Measurements from ENCODE around the gene CNGA1. TPM values are rescaled to one million over a fixed set of nuclear protein-coding genes. Genes with fewer than 3 reads are reported as not detected.

The CNGA1 gene
- not detected in 2 replicates for total RNA-seq

DNA sequence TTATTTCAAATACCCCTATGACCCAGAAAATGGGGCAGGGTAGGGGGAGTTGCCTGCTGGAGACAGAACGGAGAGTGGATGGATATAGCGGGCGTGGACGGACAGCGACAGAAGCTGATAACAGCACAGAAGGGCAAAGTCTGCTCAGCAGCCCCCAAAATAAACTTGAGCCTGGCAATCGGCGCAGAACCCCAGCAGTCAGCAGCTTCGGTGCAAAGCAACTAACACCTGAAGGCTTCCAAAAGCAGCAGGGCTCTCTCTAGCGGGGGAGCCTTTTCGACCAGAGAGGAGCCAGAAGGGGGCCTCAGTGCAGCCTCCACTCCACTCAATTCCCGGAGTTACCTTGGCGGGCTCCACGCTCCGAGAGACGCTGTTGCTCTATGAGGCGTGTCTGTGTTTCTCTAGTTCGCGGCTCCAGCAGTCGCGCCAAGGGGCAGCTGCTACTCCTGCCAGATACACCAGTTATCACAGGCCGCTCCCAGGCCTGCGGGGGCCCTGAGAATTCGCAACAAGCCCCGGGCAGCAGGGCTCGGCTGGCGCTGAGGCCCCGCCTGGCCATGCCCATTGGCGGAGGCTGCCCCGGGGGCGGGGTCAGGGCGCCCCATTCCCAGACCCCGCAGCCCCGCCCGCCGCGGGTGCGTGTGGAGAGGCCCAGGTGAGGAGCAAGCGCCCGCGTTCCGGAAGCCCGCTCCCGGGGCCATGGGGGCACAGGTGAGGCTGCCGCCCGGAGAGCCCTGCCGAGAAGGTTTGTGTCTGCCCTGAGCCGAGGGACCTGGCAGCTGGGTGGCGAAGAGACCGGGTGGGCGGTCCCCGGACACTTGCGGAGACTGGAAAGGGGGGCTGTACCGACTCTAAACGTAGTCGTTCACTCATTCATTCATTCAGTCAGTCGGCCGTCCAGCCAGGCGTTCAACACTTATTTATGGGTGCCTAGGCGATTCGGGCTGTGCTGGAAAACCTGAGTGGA, at the start of gene CNGA1, which contains the start of gene NIPAL1:
CNGA1 (minus strand) TSS at position 541 of the 967 bp plus-strand sequence. CDS start 63,992 bp downstream, outside the sequence.
NIPAL1 (plus strand) TSS at position 632 of the 967 bp plus-strand sequence; CDS start at position 700, 68 bp downstream.
- intact Hi-C loops (cut with micrococcal nuclease), result loop anchor here (1.0 to 5.0 kb wide), 4 partner anchors 102 to 326 kb away; partner anchors contain the start of genes NFXL1 and SLAIN2

DNA sequence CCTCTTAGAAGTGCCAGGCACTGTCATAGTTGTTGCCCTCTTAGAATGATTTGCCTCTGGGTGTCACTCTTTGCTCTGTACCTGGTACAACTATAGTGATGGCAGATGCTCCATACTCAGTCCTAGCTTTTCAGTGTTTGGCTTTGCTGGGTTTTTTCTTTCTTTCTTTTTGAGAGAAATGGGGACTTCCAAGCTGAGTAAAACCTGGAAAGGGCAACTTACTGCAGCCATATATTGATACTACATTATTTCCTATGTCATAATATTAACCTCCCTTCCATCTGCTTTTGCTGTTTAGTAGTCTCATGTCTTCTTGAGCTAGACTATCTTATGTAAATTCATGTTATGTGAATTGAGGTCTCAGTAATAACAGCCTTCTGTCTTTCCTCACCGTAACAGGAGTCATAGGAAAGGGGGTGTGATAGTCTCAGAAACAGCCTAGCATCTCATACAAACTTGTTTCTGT, 49.1 kb upstream of the CNGA1 start:
- intact Hi-C loops (cut with micrococcal nuclease), result no loop called here

- intact Hi-C loops (cut with micrococcal nuclease), result no loop called here
Observed at GRCh38 chr4:48064349-48064748, 47.9 kb upstream of the CNGA1 start.

DNA sequence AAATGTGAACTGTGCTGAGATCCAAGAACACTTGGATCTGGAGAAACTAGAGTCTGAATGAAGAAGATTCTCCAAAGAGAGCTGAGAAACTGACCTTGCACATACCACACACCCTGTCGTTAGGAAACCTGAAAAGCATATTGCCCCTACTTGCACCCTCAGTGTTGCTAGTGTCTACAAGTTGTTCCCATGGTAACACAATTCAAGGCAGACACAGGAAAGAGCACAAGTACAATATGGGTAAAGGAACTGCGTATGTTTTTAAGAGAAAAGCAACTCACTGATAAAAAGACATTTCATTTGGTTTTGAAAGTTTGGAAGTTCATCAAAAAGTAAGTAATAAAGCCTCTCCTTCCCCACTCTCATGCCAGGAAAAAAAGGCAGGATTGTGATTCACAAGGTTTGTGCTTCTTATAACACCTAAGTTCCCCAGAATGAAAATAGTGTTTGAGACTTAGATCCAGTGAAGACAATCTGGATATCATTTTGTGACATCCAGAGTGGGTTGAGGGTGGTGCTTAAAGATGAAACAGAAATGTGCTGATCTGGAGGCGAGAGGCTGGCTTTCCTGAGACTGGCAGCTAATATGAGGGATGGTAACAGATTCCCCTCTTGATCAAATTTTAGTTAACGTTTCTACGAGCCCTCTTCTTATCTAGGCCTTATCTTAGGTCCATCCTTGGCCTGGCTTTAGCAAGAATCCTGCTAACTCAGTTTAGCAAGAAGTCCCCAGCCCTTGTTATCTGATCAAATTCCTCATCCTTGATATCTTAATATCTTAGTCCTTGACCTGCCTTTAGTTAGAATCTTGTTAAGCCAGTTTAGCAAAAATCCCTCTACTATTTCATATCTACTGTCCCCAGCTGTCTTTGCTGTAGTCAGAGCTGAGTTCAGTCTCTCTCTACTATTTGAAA, 42.4 kb upstream of the CNGA1 start:
- intact Hi-C loops (cut with micrococcal nuclease), result no loop called here

GRCh38 chr4:48051078-48051477, 34.6 kb upstream of the CNGA1 start:
- intact Hi-C loops (cut with micrococcal nuclease), result no loop called here

DNA sequence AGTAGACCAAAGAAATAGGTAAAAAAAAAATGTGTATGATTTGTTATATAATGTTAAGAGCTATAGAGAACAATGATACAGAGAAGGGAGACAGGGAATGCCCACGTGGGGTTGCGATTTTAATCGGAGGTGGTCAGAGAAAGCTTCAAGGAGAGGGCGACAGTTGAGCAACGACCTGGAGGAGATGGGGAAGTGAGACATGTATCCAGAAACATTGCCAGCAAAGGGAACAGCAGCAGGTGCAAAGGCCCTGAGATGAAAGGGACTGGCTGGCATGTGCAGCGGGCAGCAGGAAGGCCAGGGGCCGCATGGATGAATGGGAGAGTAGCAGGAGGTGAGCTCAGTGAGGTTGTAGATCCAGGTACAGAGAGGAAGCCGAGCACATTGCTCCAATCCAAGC, 33.0 kb upstream of the CNGA1 start:
- intact Hi-C loops (cut with micrococcal nuclease), result loop anchor here (10.0 kb wide), 1 partner anchor 585 kb away; the partner anchor contains the start of gene COMMD8

DNA sequence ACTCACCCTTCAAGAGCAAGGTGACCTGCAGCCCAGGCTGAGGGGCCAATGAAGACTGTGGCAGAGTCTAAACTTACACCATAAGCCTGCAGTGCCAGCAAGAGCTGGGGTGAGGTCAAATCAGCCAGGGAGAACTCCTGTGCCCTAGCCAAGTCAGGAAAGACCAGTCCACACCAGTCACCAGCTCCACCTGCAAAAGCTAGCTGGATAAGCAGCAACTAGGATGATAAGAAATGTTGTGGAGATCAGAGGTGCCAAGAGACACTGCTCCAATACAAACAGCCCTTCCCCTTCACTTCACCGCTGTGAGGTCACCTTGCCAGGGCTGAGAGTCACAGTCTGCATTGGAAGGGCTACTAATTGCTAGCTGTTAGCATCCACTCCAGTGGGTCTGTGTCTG, 31.4 kb upstream of the CNGA1 start:
- intact Hi-C loops (cut with micrococcal nuclease), result loop anchor here (1.0 to 10.0 kb wide), 2 partner anchors 12 to 583 kb away; partner anchors contain the start of gene COMMD8

- intact Hi-C loops (cut with micrococcal nuclease), result loop anchor here (1.0 to 10.0 kb wide), 2 partner anchors 11 to 583 kb away; partner anchors contain the start of gene COMMD8
Observed at GRCh38 chr4:48047421-48047844, 31.0 kb upstream of the CNGA1 start.

- intact Hi-C loops (cut with micrococcal nuclease), result loop anchor here (10.0 kb wide), 1 partner anchor 581 kb away; the partner anchor contains the start of gene COMMD8
Observed at GRCh38 chr4:48046059-48046458, 29.6 kb upstream of the CNGA1 start.

DNA sequence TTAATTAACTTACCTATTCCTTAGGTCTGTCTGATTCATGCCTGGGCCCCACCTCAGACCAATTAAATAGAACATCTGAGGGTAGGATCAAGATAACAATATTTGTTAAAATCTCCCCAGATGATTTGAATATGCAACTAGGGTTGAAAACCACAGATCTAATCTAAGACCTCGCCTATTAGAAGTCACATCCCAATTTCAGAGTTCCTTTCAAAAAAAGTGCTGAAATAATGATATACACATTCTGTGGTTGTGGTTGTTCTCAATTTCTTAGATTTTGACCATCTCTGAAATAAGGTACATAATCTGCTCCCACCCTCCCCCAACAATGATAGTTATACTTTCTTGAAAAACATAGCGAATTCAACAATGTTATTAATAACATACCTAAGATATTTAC, 27.8 kb upstream of the CNGA1 start:
- intact Hi-C loops (cut with micrococcal nuclease), result loop anchor here (10.0 kb wide), 1 partner anchor 579 kb away; the partner anchor contains the start of gene COMMD8

GRCh38 chr4:48043504-48043903, 27.0 kb upstream of the CNGA1 start:
- intact Hi-C loops (cut with micrococcal nuclease), result loop anchor here (10.0 kb wide), 1 partner anchor 579 kb away; the partner anchor contains the start of gene COMMD8

- intact Hi-C loops (cut with micrococcal nuclease), result loop anchor here (10.0 kb wide), 1 partner anchor 578 kb away; the partner anchor contains the start of gene COMMD8
Observed at GRCh38 chr4:48042979-48043461, 26.5 kb upstream of the CNGA1 start.

- intact Hi-C loops (cut with micrococcal nuclease), result loop anchor here (10.0 kb wide), 1 partner anchor 577 kb away; the partner anchor contains the start of gene COMMD8
Observed at GRCh38 chr4:48041535-48042137, 25.2 kb upstream of the CNGA1 start.

GRCh38 chr4:48039561-48039960, 23.1 kb upstream of the CNGA1 start:
- intact Hi-C loops (cut with micrococcal nuclease), result no loop called here

- intact Hi-C loops (cut with micrococcal nuclease), result no loop called here
Observed at GRCh38 chr4:48038666-48039065, 22.2 kb upstream of the CNGA1 start.

DNA sequence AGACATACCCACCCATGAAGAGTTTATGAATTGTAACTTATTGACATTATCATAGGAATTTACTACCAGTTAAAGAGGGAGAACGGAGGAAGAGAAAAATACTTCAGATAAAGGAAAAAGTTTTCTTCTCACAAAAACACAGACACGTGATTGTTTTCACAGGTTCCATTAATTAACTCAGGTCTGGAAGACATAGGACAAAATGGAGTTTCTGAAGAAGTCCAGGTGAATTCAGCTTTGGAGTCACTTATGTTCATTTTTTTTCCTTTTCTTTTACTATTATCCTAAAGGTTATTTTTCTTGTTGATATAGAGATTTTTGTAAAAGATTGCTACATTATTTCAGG, 20.6 kb upstream of the CNGA1 start:
- intact Hi-C loops (cut with micrococcal nuclease), result no loop called here

DNA sequence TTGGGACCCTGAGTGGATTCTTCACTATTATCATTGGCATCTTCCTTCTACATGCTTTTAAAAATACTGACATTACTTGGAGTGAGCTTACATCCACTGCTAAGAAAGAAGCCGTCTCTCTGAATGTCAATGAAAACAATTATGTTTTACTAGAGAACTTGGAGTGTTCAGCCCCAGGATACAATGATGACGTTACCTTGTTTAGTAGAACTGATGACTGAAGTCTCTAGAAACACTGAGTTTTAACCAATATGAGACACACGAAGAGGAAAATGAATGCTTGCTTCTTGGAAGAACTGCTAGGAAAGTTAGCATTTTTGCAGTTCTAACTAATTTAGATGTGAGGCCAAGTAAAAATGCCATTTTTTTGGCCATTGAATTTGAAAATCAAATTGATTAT, 19.5 kb upstream of the CNGA1 start:
- intact Hi-C loops (cut with micrococcal nuclease), result loop anchor here (1.0 kb wide), 1 partner anchor 11 kb away; no protein-coding TSS in a partner anchor

DNA sequence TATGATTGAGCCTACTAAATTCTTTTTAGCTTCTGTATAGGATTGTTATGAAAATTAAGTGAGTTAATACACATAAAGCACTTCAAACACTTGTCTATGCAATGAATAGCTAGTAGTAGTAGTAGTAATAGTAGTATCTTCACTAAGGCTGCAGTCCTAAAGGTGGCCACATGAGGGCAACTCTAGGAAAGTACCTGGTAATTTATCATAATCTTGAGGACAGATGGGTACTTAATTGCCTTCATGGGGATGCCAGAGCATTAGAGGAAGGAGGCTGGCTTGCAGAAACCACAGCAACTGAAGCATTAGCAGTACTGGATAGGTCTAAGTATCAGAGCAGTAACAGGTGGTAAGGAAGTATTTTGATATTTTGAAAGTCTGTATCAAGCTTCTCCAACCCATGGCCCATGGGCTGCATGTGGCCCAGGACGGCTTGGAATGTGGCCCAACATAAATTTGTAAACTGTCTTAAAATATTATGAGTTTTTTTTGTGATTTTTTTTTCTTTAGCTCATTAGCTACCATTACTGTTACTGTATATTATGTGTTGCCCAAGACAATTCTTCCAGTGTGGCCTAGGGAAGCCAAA, 17.4 kb upstream of the CNGA1 start:
- intact Hi-C loops (cut with micrococcal nuclease), result loop anchor here (1.0 kb wide), 3 partner anchors 53 to 107 kb away; no protein-coding TSS in a partner anchor

GRCh38 chr4:48033412-48033811, 16.9 kb upstream of the CNGA1 start:
- intact Hi-C loops (cut with micrococcal nuclease), result loop anchor here (1.0 kb wide), 2 partner anchors 54 to 76 kb away; no protein-coding TSS in a partner anchor
